RWPE1 (cell line): ENCODE results near the gene SPATA31C1.

ENCODE experiments used
- CTCF ChIA-PET: fragments of 350-600 bp; sonication (Branson Sonifier 250); formaldehyde crosslinking; extraction: SDS; loops from one replicate; lab custom pipeline; 2021; lab: Yijun Ruan, JAX
- POLR2A ChIA-PET: fragments of 400-600 bp; formaldehyde crosslinking; extraction: SDS; loops from one replicate; lab custom pipeline; 2020; ENCODE audit warnings: antibody characterized with exemption; ENCODE audit not compliant: low non-redundant PET; lab: Yijun Ruan, JAX
- DNase-seq: peaks from one replicate; pipeline ENCODE4 v3.0.0; 2012; ENCODE audit warnings: low spot score
- H3K27ac ChIP-seq: fragments of 450-650 bp; 2 replicates; pipeline ENCODE4 v1.5.1; 2017
- TF ChIP-seq, protein P1 (sequence below): fragments of 450-650 bp; conservative IDR thresholded peaks from 2 replicates; pipeline ENCODE4 v1.5.1; 2017; ENCODE audit warnings: low read depth, mild to moderate bottlenecking

SPATA31C1 gene

DNA sequence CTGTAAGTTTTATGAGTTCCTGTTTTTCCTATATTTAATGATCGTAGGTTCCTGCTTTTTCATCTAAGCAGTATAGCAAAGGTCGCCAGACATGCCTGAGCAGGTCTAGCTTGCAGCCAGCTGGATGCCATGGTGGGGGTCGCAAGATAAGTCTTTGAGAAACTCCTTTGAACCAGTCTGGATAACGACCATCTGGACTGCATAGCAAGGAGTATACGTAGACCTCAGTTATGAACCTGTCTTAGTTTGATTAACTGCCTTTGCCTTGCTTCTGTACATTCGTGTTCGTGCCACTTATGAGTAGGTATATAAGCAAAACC, 43.5 kb upstream of the SPATA31C1 start:
- ChIA-PET POLR2A (no interaction called here), CTCF (interaction anchor here (0.7 to 1.7 kb wide), 2 partner anchors 62 to 1598 kb away, joined by 3 read pairs; no protein-coding TSS in a partner anchor)
- TF ChIP-seq, protein P1, sequence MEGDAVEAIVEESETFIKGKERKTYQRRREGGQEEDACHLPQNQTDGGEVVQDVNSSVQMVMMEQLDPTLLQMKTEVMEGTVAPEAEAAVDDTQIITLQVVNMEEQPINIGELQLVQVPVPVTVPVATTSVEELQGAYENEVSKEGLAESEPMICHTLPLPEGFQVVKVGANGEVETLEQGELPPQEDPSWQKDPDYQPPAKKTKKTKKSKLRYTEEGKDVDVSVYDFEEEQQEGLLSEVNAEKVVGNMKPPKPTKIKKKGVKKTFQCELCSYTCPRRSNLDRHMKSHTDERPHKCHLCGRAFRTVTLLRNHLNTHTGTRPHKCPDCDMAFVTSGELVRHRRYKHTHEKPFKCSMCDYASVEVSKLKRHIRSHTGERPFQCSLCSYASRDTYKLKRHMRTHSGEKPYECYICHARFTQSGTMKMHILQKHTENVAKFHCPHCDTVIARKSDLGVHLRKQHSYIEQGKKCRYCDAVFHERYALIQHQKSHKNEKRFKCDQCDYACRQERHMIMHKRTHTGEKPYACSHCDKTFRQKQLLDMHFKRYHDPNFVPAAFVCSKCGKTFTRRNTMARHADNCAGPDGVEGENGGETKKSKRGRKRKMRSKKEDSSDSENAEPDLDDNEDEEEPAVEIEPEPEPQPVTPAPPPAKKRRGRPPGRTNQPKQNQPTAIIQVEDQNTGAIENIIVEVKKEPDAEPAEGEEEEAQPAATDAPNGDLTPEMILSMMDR: no peak

DNA sequence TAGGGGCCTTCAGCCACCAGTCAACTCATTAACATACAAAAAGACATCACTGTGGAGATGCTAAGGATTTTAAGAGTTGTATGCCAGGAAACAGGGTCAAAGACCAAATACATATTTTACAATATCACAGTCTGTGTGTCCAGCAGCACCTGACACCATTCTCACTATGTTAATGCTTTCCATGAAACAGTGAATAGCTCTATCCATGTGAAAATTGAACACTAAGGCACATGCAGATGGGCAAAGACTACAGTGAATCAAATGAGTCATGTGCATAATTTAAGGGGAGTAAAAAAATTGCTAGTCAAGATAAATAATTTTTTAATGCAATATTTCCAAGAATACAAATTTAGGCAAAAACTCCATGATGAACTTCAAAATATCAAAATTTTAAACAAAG, 42.7 kb upstream of the SPATA31C1 start:
- no peak for DNase-seq
- ChIA-PET CTCF (no interaction called here), POLR2A (no interaction called here)
- no peak overlapping the region for H3K27ac ChIP-seq
- TF ChIP-seq, protein P1: no peak

More for the DNA sequence above, 43.5 kb upstream of the SPATA31C1 start:
- H3K27ac ChIP-seq: no peak overlapping the region
- no peak for DNase-seq

DNA sequence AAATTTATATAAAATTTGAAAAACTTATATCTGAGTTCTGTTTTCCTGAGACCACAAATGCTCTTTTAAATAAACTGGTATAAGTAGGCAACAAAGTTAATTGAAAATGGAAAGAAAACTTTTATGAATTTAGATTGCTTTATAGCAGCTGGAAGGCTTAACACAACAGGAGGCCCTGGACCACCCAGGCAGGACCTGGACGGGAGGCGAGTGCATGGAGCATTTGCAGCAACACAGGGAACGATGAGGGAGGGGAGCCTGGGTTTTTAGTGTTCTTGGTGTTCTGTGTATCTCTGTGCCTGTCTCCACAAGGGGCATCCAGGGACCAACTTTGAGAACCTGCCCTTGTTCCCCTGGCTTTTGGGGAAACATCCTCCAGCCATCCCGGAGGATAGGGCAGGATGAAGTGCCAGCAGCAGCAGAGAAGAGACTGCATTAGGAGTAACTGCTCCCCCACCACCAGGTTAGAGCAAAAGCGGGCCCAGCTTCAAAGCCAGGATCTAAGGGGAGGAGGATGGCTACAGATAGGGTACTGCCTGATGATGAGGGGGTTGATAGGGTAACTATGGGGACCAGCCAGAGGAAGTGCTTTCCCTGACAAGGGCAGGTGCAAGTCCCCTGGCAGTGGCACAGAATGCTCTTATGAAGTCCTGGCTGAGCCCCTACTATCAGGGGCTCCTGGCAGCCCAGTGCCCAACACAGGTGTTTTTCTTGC, 41.8 kb upstream of the SPATA31C1 start:
- CTCF ChIA-PET: no interaction called here
- TF ChIP-seq, protein P1: no peak
- H3K27ac ChIP-seq: no peak overlapping the region
- POLR2A ChIA-PET: no interaction called here
- no peak for DNase-seq

DNA sequence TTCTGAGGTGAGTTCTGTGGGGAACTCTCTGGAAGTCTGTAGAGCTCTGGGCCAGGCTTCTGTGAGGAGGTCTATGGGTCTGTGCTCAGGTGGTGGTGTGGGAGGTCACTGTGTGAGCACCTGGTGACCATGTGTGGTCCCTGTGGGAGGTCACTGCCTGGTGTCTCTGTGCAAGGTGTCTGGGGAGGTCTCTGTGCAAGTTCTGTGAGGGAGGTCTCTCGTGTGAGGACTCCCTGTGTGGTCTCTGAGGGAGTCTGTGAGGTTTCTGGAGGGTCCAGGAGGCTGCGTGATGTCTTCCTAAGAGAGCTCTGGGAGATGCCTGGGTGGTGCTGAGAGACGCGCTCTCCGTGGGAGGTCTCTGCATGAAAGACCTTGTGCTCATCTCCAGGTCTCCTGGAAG, 41.1 kb upstream of the SPATA31C1 start:
- TF ChIP-seq, protein P1: no peak
- H3K27ac ChIP-seq: no peak overlapping the region
- DNase-seq: no peak
- ChIA-PET POLR2A (no interaction called here), CTCF (no interaction called here)

DNA sequence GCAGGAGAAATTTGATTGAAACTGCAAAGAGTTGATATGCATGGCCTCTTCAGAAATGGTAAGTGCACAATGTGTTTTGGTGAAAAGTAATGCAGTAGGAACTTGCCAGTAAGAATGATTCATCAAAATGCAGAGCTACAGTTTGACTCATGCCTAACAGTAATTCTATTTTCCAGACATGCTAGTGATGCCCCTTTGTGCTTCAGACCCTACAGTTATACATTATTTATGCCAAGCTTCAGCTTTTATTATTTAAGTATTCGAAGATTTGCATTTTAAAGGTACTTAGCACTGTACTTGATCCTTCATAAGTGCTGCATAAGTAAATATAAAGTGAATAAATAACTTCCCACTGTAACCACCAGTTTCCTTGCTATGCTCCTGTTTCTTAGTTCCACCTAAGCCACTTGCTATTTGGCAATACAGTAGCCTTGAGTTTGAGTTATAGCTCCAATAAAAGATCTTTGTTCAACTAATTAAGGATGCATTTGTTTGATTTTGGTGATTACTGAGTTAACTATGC, 38.7 kb upstream of the SPATA31C1 start:
- DNase-seq: peak; percentile 53
- ChIA-PET POLR2A (no interaction called here), CTCF (interaction anchor here (0.6 kb wide), 1 partner anchor 13 kb away, joined by 3 read pairs; no protein-coding TSS in a partner anchor)
- H3K27ac ChIP-seq: no peak overlapping the region
- TF ChIP-seq, protein P1: no peak

DNA sequence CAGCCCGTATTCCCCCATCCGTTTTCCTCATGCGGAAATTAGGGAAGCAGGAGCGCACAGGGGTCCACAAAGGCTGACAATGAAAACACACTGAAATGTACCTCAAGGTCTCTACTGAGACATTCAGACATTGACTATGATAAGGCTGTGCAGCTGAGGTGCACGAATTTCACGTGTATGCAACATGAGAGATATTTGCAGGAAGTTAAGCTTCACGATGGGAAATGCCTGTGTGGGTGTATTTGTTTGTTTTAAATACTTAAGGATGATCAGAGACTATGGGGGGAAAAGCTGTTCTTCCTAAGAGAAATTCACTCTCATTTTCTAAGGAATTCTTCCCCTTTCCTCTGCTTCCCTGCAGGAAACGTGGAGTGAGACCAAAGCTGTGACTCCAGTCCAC, 37.6 kb upstream of the SPATA31C1 start:
- CTCF ChIA-PET: interaction anchor here (0.6 kb wide), 2 partner anchors 48 to 740 kb away, joined by 3 read pairs; no protein-coding TSS in a partner anchor
- POLR2A ChIA-PET: no interaction called here
- no peak for DNase-seq

More for the DNA sequence above, 37.6 kb upstream of the SPATA31C1 start:
- TF ChIP-seq, protein P1: no peak
- no peak overlapping the region for H3K27ac ChIP-seq
